Heart right ventricle (tissue), 16 donors: ENCODE data around the gene EFHD1. TPM values are rescaled to one million over a fixed set of nuclear protein-coding genes. Genes with fewer than 3 reads are reported as not detected.
A peak's percentile ranks its signal among the peaks of the same experiment; 100 is the strongest.
"Not testable (repeated sequence)": the region's sequence is repeated elsewhere in the genome, so short reads cannot be mapped to it uniquely, and the experiment has no call there.

Experiments used
- ATAC-seq, 8 donors: fragments of 200-7000 bp; cut with Tn5 transposase; one replicate each; pipeline ENCODE4 v1.9.1; 2020; ENCODE audit warnings: mild to moderate bottlenecking in 8 of 8, moderate library complexity in 8 of 8, moderate number of reproducible peaks in 1 of 8
- DNase-seq, 2 donors: peaks; one replicate each; pipeline ENCODE4 v3.0.0-alpha.2; 2020
- H3K27ac ChIP-seq, 10 donors: fragments of 200-600 bp; sonication (generic) in 2 of 10; one replicate each; pipeline versions ENCODE4 v1.5.0 to v1.8.0; 2020 to 2022; ENCODE audit warnings: mild to moderate bottlenecking in 3 of 10
- H3K27me3 ChIP-seq, 7 donors: fragments of 200-600 bp; one replicate each; pipeline ENCODE4 v1.8.0; 2021 to 2022; ENCODE audit warnings: mild to moderate bottlenecking in 2 of 7
- H3K36me3 ChIP-seq, 9 donors: fragments of 200-600 bp; sonication (generic) in 1 of 9; one replicate each; pipeline versions ENCODE4 v1.5.0 to v1.8.0; 2020 to 2022; ENCODE audit warnings: mild to moderate bottlenecking in 2 of 9
- H3K4me1 ChIP-seq, 9 donors: fragments of 200-600 bp; sonication (generic) in 1 of 9; one replicate each; pipeline versions ENCODE4 v1.5.0 to v1.8.0; 2020 to 2022; ENCODE audit warnings: mild to moderate bottlenecking in 4 of 9
- H3K4me3 ChIP-seq, 10 donors: fragments of 200-600 bp; sonication (generic) in 2 of 10; one replicate each; pipeline versions ENCODE4 v1.5.0 to v1.8.0; 2020 to 2022; ENCODE audit warnings: mild to moderate bottlenecking in 7 of 10, moderate library complexity in 2 of 10
- H3K9me3 ChIP-seq, 11 donors: fragments of 200-600 bp in 10 of 11; sonication (generic) in 2 of 11; one replicate each; pipeline versions ENCODE4 v1.5.0 to v1.8.0; 2013 to 2022; ENCODE audit warnings: mild to moderate bottlenecking in 2 of 11, control low read depth in 1 of 11, moderate library complexity in 1 of 11
- CTCF ChIP-seq, 9 donors: fragments of 200-600 bp; sonication (generic) in 2 of 9; IDR thresholded peaks; one replicate each; pipeline versions ENCODE4 v1.5.0 to v1.8.0; 2021 to 2022; ENCODE audit warnings: antibody characterized with exemption in 9 of 9, mild to moderate bottlenecking in 5 of 9, moderate library complexity in 1 of 9
- WGBS, 2 donors: extraction: QIAGEN DNeasy Blood & Tissue Kit; methylation state at CpG; one replicate each; pipeline ENCODE4 v1.1.7; 2013; ENCODE audit warnings: inconsistent platforms in 1 of 2; 5-methylcytosine and 5-hydroxymethylcytosine counted together
- intact Hi-C, 10 donors: fragments of 100-400 bp; cut with DNase I; formaldehyde crosslinking; loops; one replicate each; pipeline versions ENCODE4 v1.11.1 to v1.14.2; 2022
- polyA plus RNA-seq, 2 donors: library from polyadenylated mRNA; stranded (reverse); fragments of 200-250 nt; gene quantifications; one replicate each; pipeline ENCODE4 v1.2.3, GENCODE V29; 2013
- total RNA-seq, 10 donors: library from RNA; stranded (reverse); fragmentation: NEBNext Ultra II Directional in 3 of 10; extraction: Animal tissue kit (Norgen Biotek cat#: 25700) in 3 of 10; gene quantifications; one replicate each; pipeline versions ENCODE4 v1.2.1 to v1.2.4, GENCODE V29; 2021 to 2023
- donor health status: Arrhythmogenic right ventricular cardiomyopathy.
- donor health status: ischemic (EF 13 %, LVEDD 7.1; RV severe dilation, severe dysfunction).
- donor health status: healthy with polysubstance abuse.
- donor health status: DM: no; HTN: yes; CAD: no.
- donor health status: DM: no; HTN: no; CAD: no.
- donor health status: ischemic (EF 25% LVEDD 6.9; RV normal size, moderate dysfunction).
- donor health status: ischemic (EF 25% LVEDD 5.7; RV mildly dilated, moderate dysfunction).
- donor health status: healthy.
- donor health status: DM: yes; HTN: yes; CAD: no.
- donor health status: Ischemic cardiomyopathy.
- donor health status: ischemic (EF 35%, LVEDD 5.7; RV mildly dilated, moderate dysfunction).
- donor health status: nonischemic (EF 11% LVEDD 7.7; RV severe dilation, severe dysfunction).
- donor health status: DM: yes; HTN: yes; CAD: no.
- donor health status: PGD.
- donor health status: ischemic (EF 29% LVEDD 5.4; RV normal size, mild dysfunction).
- donor health status: nonischemic (EF 23%, LVEDD 6.1; RV moderate dilation, normal function).

Gene EFHD1
- total and polyA plus RNA-seq, 12 donors = 8.1 to 36.2 (median 19.5) TPM

- Histone ChIP-seq H3K9me3 (peaks cover 0 to 6% (median 0%) of the 10 kb centered on the region in 11 donors), H3K36me3 (no peaks in the 10 kb centered on the region), H3K27me3 (no peaks in the 10 kb centered on the region), H3K27ac (no peak overlapping the region), H3K4me1 (peaks cover 0 to 11% (median 6%) of the 10 kb centered on the region in 9 donors), H3K4me3 (no peak overlapping the region)
- intact Hi-C loops = no loop called here
- ATAC-seq (no peak), DNase-seq (no peak)
- 84 to 85% methylated on average over 11 of the region's 11 CpGs for WGBS, 2 donors
- TF ChIP-seq CTCF (IDR thresholded peaks at IDR 0.05) = no peak
These were observed 54.2 kb downstream of the EFHD1 start for GRCh38 chr2:232687382-232688160.

GRCh38 chr2:232688201-232688600, 54.8 kb downstream of the EFHD1 start:
- Histone ChIP-seq H3K27me3 (no peaks in the 10 kb centered on the region), H3K36me3 (no peaks in the 10 kb centered on the region), H3K27ac (no peak overlapping the region), H3K9me3 (peaks cover 0 to 6% (median 0%) of the 10 kb centered on the region in 11 donors), H3K4me3 (no peak overlapping the region), H3K4me1 (peaks cover 0 to 11% (median 6%) of the 10 kb centered on the region in 9 donors)
- no peak for TF ChIP-seq CTCF (IDR thresholded peaks at IDR 0.05)
- intact Hi-C loops = no loop called here
- ATAC-seq (no peak), DNase-seq (no peak)
- WGBS, 2 donors = 93 to 94% methylated on average over 7 of the region's 7 CpGs

GRCh38 chr2:232689152-232689910, 55.9 kb downstream of the EFHD1 start:
- TF ChIP-seq CTCF (IDR thresholded peaks at IDR 0.05) = no peak
- H3K27ac ChIP-seq = peak overlapping the region in 1 of 10 donors; percentile 15
- H3K36me3 ChIP-seq = no peaks in the 10 kb centered on the region
- H3K4me1 ChIP-seq = peaks cover 0 to 11% (median 6%) of the 10 kb centered on the region in 9 donors
- peak; percentile 55 to 72 for DNase-seq
- H3K4me3 ChIP-seq = no peak overlapping the region
- WGBS, 2 donors = 39 to 53% methylated on average over 3 of the region's 3 CpGs
- no peaks in the 10 kb centered on the region for H3K27me3 ChIP-seq
- H3K9me3 ChIP-seq = peaks cover 0 to 6% (median 0%) of the 10 kb centered on the region in 11 donors
- intact Hi-C loops = no loop called here
- ATAC-seq = peak; percentile 52 to 89 (median 78)

GRCh38 chr2:232691117-232691516, 57.7 kb downstream of the EFHD1 start:
- intact Hi-C loops, H3K36me3 ChIP-seq, H3K4me3 ChIP-seq, H3K9me3 ChIP-seq, DNase-seq, H3K27ac ChIP-seq, H3K27me3 ChIP-seq, ATAC-seq: not testable (repeated sequence)
- peaks cover 0 to 11% (median 6%) of the 10 kb centered on the region in 9 donors for H3K4me1 ChIP-seq
- WGBS, 2 donors = 95 to 96% methylated on average over 13 of the region's 13 CpGs
